Activated naive CD4-positive, alpha-beta T cell (primary cell): ENCODE measurements around the gene ANKRD17.

ENCODE experiments used
- DNase-seq, 4 experiments: peaks; one replicate each; lab custom pipeline; 2025; lab: John Stamatoyannopoulos, UW

Gene ANKRD17

DNA sequence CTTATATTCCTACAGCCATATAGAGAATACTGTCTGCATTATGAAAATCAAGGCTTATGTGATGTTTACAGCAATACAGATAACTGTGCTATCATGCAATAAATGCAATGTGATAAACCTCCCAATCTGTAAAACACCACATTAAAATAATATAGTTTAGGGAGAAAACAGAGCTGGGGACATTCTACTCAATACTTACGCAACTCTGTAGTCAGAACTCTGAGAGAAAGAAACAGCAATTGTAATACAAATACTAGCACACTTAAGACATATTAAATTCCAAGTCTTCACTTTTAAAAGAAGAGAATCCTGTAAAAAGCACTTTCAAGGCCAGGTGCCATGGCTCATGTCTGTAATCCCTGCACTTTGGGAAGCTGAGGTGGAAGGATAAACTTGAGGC lies 61.4 kb downstream of the ANKRD17 start:
- DNase-seq = no peak

DNA sequence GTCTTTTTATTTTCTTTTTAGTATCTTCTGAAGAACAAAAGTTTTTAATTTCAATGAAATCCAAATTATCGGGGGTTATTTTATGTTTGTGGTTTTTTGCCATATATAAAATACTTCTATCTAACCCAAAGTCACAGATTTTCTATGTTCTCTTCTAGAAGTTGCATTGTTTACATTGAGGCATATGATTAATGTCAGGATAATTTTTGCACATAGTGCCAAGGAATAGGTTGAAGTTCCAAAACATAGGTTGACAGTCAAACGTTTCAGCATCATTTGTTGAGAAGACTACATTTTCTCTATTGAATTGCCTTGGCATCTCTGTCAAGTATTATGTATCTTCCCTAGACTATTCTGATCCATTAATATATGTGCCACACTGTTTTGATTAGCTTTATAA lies 64.5 kb downstream of the ANKRD17 start:
- DNase-seq = no peak

DNA sequence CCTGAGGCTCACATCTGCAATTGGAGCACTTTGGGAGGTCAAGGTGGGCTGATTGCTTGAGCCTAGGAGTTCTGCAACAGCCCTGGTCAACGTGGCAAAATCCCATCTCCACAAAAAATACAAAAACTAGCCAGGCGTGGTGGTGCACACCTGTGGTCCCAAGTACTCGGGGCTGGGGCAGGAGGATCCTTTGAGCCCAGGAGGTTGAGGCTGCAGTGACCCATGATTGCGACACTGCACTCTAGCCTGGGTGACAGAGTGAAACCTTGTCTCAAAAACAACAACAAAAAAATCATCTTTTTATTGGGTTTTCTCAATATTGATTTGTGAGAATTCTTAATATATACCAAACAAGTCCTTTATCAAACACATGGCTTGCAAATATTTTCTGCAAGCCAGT lies 64.9 kb downstream of the ANKRD17 start:
- no peak for DNase-seq

DNA sequence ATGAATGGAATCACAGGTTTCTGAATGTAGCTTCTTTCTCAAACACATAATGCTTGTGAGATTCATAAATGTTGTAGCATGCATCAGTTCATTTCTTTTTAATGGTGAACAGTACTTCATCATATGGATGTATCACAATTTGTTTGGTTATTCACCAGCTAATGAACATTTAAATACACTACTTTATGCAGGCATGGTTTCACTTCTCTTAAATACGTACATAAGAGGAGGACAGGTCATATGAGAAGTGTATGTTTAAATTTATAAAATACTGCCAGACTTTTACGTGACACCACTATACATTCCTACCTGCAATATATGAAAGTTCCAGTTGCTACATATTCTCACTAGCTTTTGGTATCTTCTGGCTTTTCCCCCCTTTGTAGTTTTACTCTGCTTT lies 65.4 kb downstream of the ANKRD17 start:
- no peak for DNase-seq

DNA sequence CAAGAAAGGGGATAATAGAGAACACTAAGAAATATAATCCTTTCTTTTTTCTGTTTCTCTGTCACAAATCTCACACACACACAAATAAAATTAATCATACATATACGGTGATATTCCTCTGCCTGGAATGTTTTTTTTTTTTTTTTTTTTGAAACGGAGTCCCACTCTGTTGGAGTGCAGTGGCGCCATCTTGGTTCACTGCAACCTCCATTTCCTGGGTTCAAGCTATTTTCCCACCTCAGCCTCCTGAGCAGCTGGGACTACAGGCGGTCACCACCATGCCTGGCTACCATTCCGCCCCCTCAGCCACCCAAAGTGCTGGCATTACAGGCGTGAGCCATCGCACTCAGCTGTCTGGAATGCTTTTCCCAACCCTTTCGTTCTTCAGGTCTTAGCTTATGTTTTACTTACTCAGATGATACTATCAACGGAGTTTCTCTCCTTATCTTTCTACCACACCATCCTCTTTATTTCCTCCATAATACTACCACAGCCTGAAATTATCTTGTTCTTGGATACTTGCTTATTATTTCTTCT lies 69.3 kb downstream of the ANKRD17 start:
- no peak for DNase-seq

DNA sequence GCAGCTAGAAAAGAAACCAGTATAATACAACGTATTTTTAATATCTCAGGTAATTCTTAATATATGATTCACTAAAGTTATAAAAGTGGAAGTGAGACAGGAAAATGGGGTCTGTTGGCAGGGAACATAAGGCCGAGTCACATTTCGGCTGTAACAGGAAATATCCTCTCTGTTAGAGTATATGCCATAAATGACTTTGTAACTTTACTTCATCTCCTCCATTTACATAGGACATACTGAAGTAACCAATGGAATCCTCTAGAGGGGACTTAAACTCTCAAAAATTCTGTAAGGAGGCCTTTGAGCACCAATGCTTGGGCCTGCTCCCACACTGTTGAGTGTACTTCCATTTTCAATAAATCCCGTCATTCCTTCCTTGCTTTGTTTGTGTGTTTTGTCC lies 71.3 kb downstream of the ANKRD17 start:
- DNase-seq = no peak

DNA sequence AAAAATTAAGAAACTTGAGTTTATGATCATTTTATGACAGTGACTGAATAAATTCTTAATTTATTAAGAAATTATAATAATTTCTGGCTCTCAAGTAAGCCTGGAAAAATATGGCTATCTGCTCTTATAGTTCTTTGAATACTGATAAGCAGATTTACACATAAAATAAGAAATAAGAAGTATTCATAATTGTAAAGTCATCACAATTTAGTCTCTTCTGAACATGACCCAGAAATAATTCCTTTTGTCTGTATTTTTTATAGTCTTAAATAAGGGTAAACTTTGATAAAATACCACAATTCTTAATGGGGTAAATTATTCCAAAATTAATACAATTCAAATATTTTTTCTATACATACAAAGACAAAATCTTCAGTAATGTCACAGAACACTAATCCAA lies 72.7 kb downstream of the ANKRD17 start:
- no peak for DNase-seq

DNA sequence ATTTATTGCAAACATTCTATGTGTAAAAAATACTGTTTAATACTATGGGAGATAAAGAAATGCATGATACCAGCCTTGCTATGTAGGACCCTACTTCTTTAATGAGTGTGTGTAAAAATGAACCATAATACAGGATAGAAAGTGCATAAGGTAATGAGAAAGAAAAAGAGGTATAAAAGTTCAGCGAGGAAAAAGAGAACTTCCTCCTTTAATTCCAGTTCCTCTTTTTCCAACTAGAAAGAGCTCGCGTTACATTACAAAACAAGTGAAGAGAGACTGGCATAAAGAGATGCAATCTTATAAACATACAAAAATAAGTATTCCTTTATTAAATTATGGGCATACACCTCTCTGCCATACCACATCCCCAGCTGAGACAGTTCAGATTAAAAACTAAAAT lies 77.4 kb downstream of the ANKRD17 start:
- no peak for DNase-seq

DNA sequence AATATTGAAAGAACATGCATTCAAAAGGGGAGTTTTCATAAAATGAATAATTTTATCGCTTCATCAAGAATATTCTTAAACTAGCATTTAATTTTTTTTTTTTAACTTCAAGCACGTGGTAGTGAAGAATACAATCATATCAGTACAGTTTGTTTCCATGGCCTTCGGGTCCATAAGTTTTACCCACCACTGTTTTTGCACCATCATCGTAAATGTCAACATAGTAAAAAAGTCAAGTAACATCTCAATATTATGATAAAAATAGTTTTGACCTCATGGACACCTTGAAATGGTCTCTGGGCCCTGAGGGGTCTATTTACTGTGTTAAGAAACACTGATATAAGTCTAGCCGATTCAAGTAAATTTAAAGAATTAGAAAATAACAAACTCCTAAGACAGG lies 80.2 kb downstream of the ANKRD17 start:
- DNase-seq = no peak

DNA sequence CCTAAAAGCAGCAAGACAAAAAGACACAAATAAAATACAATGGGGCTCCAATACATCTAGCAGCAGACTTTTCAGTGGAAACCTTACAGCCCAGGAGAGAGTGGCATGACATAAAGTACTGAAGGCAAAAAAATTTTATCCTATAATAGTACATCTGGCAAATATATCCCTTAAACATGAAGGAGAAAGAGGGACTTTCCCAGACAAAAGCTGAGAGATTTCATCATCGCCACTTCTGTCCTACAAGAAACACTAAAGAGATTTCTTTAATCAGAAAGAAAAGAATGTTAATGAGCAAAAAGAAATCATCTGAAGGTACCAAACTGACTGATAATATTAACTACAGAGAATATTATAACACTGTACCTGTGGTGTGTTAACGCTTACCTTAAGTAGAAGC lies 86.4 kb downstream of the ANKRD17 start:
- DNase-seq = no peak

DNA sequence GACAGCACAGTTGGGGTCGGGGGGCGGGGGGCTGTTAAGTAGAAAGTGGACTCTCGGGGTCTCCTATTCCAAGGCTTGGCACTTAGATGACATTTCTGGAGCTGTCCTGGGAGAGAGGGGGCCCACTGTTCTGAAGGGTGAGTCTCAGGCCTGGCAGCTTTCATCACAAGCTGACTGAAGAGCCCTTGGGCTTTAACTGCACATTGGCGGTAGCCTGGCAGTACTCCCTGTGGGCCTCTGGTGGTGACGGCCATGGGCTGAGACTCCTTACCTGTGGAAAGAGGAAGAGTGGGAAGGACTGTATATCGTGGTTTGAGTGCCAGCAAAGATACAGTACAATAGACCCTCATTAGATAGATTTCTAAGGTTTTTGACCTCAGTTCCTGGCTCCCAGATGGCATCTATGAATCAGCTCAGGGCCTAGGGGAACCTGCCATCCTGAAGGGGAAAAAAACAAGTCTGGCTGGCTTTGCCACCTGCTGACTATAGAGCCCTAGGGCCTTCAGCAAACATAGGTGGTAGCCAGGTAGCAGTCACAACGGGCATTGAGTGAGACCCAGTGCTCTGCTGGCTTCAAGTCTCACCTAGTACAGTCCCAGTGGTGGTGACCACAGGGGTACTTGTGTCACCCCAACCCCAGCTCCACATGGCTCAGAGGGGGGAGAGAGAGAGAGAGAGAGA lies 87.9 kb downstream of the ANKRD17 start:
- no peak for DNase-seq

DNA sequence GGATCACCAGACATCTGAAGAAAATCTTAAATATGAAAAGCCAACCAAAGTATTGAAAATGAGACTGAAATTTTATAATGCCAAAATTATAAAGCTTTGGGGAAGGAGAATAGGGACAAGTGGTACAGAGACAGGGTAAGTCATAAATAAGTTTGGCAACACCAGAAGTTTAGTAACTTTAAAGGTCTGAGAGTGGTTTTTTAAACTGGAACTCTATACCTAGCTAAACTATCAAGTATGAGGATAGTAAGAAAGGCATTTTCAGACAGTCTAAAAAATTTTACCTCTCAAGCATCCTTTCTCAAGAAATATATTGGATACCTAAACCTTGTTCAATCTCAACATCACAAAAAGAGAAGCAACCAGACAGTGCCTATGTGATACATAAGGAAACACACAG lies 92.4 kb downstream of the ANKRD17 start:
- DNase-seq = no peak

DNA sequence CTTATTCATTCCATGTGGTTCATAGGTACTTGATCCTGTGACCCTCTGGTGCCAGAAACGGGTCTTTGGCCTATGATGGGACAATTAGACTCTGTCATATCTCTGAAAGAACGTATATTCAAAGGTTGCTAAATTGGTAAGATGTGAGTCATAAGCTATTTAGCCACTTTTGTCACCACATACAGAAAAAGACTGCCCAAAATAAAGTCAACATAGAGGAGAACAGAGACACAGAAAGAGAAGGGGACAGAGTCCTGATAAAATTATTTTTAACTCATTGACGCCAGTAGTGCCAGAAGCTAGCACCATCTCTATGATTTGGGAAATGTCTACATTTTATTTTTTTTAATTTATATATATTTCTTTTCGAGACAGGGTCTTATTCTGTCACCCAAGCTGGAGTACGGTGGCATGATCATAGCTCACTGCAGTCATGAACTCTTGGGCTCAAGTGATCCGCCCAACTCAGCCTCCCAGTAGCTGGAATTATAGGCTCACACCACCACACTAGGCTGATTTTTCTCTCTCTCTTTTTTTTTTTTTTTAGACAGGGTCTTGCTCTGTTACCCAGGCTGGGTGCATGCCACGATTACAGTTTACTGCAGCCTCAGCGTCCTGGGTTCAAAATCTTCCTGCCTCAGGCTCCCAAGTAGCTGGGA lies 96.9 kb downstream of the ANKRD17 start:
- no peak for DNase-seq

DNA sequence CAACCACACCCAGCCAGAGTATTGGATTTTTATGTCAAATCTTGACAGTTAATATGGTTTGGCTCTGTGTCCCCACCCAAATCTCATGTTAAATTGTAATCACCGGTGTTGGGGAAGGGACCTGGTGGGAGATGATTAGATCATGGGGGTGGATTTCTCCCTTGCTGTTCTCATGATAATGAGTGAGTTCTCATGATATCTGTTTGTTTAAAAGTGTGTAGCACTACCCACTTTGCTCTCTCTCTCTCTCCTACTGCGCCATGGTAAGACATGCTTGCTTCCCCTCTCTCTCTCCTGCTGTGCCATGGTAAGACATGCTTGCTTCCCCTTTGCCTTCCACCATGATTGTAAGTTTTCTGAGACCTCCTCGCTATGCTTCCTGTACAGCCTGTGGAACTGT lies 102.2 kb downstream of the ANKRD17 start:
- DNase-seq = no peak

DNA sequence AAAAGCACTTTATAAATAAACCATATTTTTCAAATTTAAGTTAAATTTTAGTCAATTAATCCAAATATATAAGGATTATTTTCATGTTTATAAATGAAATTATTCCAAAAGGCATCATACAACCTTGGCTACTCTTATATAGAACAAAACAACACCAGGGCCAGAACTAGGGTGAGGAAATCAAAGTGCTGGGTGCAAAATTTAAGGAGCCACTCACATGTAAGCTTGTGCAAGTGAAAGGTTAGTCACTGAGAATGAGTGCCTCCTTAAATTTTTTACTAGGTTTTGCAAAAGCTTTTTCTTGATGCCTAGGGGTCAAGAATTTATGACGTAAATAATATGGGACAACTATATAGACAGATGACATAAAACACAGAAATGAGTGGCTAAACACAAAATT lies 105.7 kb downstream of the ANKRD17 start:
- no peak for DNase-seq

DNA sequence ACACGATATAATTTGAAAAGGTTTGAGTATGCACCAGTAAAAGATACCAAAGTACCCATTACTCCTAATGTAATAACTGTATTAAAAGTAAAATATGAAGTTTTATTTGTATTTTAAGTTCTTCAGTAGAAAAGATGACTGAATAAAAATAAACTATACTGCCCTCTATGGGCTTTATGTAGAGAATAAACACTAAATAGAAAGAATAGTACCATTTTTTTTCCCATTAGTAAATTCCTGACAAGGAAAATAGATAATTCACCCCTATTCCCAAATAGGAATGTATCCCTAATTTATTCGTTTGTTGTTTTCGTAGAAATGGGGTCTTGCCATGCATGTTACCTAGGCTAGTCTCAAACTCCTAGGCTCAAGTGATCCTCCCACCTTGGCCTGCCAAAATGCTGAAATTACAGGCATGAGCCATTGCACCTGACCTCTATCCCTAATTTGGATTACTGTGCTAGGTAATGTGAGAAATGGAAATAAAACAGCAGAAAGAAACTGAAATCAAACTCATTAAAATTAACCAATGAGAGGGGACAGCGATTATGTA lies 115.5 kb downstream of the ANKRD17 start:
- no peak for DNase-seq

DNA sequence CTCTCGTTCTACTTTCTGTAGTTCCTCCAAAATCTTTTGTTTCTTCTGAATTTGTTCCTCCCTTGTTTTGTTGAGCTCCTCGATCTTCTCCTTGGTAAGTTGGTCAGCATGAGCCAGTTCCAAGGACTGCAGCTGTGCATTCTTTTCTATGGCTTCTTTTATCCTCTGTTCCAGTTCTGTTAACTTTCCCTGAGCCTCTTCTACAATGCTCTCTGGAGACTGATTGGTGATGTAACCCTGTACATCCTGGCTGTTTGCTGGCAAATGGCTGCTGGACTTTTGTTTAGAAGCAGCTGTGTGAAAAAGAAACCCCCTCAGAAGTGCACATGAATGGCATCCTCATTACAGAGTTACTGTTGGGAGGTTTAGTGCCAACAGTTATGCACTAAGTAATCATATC lies 118.6 kb downstream of the ANKRD17 start:
- no peak for DNase-seq

DNA sequence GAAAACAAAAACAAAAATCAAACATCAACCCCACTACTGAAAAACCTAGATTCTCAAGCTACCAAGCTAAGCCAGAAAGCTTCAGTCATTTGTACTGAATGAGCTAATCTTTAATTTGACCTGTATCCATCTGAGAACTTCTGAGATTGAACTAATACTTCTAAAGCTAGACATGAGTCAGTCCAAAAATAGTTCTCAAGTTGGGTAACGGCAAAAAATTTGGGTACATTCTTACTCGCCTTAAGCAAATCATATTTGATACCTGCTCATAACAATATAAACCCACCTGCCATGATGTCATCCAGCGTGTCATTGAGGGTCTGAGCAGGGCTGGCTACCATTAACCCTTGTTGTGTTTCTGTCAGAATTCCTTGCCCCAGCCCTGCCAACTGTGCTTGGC lies 119.4 kb downstream of the ANKRD17 start:
- no peak for DNase-seq

DNA sequence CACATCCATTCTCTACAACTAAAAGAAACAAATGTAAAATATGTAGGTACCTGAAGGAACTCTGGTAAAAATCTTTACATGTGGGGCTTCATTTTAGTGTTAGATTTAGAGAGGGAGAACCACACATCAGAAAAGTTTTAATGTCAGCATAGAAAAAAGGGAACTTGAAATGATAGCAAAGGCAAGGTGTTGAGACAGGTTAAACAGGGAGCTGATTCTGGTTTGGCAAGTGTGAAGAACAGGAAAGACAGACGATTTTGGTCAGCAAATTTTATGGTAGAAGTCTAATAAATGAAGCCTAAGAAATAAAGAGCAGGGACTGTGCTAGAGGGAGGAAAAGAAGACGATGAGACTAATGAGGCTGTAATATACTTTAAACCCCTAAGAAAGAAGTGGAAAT lies 121.5 kb downstream of the ANKRD17 start:
- no peak for DNase-seq

DNA sequence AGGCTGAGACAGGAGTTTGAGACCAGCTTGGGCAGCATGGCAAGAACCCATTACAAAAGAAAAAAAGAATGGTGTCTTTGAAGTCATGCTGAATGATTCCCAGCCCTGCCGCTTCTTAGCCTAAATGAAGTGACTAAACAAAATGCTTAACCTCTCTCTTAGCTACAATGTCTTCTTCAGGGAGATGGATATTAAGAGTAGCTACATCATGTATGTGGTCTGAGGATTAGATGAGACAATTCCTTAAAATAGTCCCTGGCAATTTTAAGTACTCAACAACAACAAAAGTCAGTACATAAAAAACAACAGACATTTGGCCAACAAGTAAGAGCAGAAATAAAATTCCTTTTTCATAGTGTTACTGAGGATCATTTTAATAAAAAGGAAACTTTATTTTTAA lies 124.8 kb downstream of the ANKRD17 start:
- no peak for DNase-seq

DNA sequence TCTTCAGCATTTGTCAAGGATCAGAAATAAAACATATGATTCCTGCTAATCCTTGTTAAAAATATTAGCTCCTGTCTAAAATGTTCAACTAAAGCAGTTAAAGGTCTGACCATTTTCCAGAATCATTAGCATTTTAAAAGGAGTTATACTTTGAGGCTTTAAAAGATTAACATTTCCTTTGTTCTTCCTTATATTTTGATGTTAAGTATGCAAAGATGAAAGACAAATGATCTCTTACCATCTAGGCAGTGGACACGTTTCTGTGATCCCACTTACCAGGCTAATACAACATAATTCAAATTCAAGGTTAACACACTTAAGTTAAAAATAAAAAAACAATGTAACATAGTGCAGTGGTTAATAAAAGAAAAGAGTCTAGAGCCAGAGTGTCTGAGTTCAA lies 127.3 kb downstream of the ANKRD17 start:
- no peak for DNase-seq

DNA sequence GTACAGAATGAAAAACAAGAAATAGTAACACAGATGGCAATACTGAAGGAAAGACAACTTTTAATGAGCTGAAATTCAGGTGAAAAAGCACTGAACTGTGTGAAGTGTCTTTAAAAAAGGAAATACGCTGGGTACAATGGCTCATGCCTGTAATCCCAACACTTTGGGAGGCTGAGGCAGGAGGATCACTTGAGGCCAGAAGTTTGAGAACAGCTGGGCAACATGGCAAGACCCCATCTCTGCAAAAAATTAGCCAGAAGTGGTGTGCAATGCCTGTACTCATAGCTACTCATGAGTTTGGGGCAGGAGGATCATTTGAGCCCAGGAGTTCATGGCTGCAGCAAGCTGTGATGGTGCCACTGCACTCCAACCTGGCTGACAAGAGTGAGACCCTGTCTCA lies 129.3 kb downstream of the ANKRD17 start:
- no peak for DNase-seq

DNA sequence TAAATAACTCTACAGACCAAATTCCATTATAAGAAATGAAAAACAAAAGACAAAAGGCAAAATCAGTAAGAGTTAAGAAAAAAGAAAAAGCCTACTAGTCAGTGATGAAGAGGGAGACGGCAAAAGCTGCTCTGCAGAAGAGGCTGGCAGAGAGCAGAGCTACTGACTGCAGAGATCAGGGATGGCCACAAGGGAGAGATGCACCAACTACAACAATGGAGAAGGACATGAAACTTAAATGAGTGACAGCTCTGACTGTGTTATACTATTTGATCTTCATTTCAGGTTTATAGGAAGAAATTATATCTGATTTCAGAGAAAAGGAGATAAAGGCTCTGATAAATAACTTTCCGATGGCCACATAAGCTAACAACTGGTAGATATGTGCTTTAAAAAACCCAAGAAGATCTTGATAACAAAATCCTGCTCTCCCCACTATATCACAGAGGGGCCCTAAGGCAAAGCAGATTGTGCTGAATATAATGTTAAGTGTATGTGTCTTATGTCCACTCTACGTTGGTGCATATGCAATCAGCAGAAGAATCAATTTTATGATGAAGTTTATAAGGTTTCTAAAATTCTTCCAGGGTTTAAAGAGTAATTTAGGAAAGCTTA lies 130.7 kb downstream of the ANKRD17 start:
- no peak for DNase-seq
